ENCODE results near the gene TMEM50B.
"Not testable (repeated sequence)": the region's sequence is repeated elsewhere in the genome, so short reads cannot be mapped to it uniquely, and the experiment has no call there.

TMEM50B gene

GRCh38 chr21:33425825-33426224, 53.9 kb downstream of the TMEM50B start:
- DNase-seq = no peak

GRCh38 chr21:33424214-33424613, 55.6 kb downstream of the TMEM50B start:
- DNase-seq = no peak

DNA sequence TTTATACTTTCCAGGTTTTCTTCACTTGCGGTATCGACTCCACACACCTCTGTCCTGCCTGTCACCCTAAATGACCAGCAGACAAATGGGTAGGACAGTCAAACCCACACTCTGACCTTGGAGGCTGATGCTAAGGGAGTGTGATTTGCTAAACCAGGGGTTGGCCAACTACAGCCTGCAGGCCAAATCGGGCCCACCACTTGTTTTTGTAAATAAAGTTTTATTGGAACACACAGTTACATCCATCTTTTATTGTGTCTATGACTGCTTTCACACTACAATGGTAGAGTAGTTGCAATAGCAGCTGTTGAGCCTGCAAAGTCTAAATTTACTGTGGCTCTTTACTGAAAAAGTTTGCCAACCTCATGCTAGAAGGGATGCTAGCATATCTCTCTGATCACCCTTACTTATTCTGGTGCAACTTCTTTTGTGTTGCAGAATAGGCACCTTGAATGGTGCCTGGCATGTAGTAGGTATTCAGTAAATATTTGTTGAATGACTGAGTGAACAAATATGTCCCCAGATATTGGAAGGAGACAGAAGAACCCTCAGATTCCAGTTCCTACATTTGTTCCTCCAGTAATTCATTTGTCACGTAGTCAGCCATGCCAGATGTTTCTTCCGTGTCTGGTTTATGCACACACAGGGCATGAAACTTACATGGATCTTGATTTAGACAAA, 57.9 kb downstream of the TMEM50B start:
- DNase-seq = no peak

- DNase-seq = no peak
These were observed 60.1 kb downstream of the TMEM50B start for GRCh38 chr21:33419538-33420123.

- DNase-seq = no peak
These were observed 61.1 kb downstream of the TMEM50B start for GRCh38 chr21:33418691-33419090.

- DNase-seq = no peak
These were observed 64.8 kb downstream of the TMEM50B start for GRCh38 chr21:33414926-33415325.

DNA sequence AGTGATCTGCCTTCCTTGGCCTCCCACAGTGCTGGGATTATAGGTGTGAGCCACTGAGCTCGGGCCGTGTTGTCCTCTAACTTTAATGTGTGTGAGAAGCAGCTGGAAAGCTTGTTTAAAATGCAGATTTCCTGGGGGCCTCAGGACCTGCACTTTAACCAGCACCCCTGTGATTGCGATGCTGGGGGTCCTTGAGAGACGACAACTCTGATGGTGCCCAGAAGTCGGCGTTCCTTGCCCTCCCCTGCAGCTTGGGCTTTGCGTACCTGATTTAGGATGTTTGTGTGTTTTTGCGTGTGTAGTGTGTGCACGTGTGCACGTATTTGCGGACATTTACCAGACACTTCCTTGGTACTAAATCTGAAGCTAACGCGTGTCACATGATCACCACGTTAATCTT, 65.7 kb downstream of the TMEM50B start:
- no peak for DNase-seq

GRCh38 chr21:33412832-33413519, 66.8 kb downstream of the TMEM50B start:
- no peak for DNase-seq

GRCh38 chr21:33412439-33412831, 67.3 kb downstream of the TMEM50B start:
- not testable (repeated sequence) for DNase-seq

- DNase-seq = no peak
These were observed 67.8 kb downstream of the TMEM50B start for GRCh38 chr21:33411949-33412430.

DNA sequence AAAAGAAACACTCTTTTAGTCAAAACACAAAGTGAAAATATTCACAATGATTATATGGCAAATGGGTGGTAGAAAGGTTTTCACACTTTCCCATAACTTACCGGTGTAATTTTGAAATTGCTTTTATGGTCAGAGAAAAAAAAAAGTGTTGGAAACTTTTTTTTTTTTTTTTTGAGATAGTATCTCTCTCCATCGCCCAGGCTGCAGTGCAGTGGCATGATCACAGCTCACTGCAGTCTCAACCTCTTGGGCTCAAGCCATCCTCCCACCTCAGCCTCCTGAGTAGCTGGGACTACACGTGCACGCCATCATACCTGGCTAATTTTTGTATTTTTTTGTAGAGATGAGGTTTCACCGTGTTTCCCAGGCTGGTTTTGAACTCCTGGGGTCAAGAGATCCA, 73.3 kb downstream of the TMEM50B start:
- no peak for DNase-seq

DNA sequence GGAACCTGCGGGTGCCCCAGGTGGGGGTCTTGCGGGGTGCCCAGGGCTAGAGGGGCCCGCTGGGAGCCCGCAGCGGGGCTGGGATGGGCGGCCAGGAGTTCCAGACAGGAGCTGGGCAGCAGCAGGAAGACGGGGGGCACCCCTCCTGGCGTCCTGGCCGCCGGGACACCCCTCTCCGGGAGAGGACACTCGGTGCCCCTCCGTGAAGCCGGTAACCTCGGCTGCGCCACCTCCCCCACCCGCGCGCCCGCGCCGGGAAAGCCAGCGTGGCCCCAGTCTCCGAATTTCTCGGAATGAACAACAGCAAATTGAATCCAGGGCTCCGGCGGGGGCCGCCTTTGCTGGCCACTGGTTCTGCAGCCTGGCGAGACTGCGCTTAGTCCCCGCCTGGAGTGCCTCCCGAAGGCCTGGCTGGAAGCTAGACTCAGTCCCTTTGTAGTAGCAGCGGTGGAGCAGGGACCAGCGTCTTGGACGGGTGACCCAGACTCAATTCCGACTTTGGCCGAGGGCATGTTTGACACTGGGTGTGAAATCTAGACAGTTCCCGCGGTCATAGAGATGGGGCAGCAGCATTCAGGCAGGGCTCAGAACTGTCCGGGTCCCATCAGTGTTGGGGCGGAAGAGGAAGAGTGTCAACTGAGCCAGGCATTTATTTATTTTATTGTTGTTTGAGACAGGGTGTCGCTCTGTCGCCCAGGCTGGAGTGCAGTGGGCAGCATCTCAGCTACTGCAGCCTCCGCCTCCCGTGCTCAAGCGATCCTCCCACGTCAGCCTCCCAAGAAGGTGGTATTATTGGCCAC, 75.8 kb downstream of the TMEM50B start:
- DNase-seq = peak; percentile 84

DNA sequence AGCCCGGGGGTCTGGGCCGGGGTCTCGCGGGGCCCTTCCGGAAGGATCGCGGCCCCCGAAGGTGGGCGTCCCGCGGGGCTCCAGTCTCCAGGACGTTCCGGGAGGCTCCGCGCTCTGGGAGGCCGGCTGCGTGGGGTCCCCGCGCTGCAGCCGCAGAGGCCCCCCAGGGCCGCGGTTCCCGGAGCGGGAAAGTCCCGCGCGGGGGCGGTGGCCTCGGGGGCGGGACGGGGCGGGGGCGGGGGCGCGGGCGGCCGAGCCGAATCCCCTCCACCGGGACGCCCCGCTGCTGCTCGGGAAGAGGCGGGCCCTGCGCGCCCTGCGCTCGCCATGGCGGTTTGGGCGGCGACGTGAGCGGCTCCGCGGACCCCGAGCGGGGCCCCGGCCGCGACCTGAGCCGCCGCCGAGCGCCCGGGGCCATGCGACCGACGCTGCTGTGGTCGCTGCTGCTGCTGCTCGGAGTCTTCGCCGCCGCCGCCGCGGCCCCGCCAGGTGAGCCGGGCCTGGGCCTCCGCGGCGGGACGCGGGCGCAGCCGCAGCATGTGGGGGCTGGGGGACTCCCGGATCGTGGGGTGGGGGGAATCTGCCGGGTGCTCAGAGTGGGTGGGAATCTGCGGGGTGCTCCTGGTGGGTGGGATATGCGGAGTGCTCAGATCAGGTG, 76.5 kb downstream of the TMEM50B start, which contains the start of gene IFNGR2:
TSS of gene IFNGR2 (plus strand) at position 286 of the 658 bp plus-strand sequence. CDS start at position 417, 131 bp downstream.
- DNase-seq = no peak

- DNase-seq = peak; percentile 56
These were observed 77.5 kb downstream of the TMEM50B start for GRCh38 chr21:33402001-33402979.

DNA sequence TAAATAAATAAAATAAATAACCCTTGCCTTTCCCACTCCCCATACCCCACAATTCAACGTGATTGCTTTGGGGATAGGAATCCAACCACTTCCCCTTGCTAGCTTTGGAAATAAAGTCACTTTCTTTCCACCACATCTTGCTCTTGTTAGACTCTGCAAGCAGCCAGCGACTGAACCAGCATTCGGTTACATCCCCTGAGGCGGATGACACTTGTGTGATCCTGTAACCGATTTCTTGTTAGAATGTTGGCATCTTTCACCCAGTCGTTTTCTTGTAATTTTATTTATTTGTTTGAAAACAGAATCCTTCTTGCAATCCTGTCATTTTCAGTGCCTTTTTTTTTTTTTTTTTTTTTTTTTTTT, 78.2 kb downstream of the TMEM50B start:
- DNase-seq = no peak
